ENCODE data around the gene ATAD3A. TPM values are rescaled to one million over a fixed set of nuclear protein-coding genes. Genes with fewer than 3 reads are reported as not detected.

ATAD3A gene
- total and polyA plus RNA-seq, 9 of the 15 experiments (the other 6 are each of a cell fraction or from before 2014, with no cell fraction given): 0.10 to 173 (median 36.7) TPM

DNA sequence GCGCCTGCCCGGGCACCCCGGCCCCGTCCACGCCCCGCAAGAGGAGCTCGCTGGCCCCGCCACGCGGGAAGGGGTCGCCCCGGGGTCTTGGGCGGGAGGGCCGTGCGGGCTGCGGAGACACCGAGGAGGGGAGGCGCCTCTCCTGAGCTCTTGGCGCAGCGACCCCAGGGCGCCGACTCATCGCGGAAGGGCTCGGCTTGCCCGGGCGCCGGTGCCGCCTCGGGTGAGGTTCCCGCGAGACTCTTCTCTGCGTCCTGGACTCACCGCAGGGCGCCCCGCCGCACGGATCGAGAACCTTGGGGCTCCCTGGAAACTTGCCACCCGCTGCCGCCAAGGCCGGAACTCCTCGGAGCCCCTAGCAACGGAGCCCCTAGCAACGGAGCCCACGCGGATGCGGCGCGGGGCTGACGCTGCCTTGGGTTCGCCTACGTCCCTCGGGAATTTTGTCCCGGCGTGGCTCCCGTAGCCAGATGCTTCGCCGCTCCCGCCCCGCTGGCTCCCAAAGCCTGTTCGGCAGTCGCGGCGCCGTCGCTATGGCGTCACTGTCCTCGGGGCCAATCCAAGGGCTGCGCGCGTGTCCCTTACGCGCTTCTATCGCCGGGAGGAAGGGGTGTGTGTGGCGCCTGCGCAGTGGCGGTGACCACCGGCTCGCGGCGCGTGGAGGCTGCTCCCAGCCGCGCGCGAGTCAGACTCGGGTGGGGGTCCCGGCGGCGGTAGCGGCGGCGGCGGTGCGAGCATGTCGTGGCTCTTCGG is at the start of gene ATAD3A (continued):
- TF ChIP-seq, protein P1, sequence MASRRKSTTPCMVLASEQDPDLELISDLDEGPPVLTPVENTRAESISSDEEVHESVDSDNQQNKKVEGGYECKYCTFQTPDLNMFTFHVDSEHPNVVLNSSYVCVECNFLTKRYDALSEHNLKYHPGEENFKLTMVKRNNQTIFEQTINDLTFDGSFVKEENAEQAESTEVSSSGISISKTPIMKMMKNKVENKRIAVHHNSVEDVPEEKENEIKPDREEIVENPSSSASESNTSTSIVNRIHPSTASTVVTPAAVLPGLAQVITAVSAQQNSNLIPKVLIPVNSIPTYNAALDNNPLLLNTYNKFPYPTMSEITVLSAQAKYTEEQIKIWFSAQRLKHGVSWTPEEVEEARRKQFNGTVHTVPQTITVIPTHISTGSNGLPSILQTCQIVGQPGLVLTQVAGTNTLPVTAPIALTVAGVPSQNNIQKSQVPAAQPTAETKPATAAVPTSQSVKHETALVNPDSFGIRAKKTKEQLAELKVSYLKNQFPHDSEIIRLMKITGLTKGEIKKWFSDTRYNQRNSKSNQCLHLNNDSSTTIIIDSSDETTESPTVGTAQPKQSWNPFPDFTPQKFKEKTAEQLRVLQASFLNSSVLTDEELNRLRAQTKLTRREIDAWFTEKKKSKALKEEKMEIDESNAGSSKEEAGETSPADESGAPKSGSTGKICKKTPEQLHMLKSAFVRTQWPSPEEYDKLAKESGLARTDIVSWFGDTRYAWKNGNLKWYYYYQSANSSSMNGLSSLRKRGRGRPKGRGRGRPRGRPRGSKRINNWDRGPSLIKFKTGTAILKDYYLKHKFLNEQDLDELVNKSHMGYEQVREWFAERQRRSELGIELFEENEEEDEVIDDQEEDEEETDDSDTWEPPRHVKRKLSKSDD (conservative IDR thresholded peaks at IDR 0.05; ENCODE audit: low read length): peak; percentile 83
- TF ChIP-seq, protein P2, sequence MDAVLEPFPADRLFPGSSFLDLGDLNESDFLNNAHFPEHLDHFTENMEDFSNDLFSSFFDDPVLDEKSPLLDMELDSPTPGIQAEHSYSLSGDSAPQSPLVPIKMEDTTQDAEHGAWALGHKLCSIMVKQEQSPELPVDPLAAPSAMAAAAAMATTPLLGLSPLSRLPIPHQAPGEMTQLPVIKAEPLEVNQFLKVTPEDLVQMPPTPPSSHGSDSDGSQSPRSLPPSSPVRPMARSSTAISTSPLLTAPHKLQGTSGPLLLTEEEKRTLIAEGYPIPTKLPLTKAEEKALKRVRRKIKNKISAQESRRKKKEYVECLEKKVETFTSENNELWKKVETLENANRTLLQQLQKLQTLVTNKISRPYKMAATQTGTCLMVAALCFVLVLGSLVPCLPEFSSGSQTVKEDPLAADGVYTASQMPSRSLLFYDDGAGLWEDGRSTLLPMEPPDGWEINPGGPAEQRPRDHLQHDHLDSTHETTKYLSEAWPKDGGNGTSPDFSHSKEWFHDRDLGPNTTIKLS (IDR thresholded peaks at IDR 0.05; ENCODE audit: borderline replicate concordance, low read depth): peak; percentile 98
- TF ChIP-seq FOXA3 (CRISPR knock-in tag; conservative IDR thresholded peaks at IDR 0.05 in 1 of 2, IDR thresholded peaks at IDR 0.05 in 1 of 2) (no peak), TCF7 (IDR thresholded peaks at IDR 0.05; ENCODE audit: borderline replicate concordance) (no peak), CREM (IDR thresholded peaks at IDR 0.05; ENCODE audit: low read depth) (peak; percentile 99)
- TF ChIP-seq, protein P3, sequence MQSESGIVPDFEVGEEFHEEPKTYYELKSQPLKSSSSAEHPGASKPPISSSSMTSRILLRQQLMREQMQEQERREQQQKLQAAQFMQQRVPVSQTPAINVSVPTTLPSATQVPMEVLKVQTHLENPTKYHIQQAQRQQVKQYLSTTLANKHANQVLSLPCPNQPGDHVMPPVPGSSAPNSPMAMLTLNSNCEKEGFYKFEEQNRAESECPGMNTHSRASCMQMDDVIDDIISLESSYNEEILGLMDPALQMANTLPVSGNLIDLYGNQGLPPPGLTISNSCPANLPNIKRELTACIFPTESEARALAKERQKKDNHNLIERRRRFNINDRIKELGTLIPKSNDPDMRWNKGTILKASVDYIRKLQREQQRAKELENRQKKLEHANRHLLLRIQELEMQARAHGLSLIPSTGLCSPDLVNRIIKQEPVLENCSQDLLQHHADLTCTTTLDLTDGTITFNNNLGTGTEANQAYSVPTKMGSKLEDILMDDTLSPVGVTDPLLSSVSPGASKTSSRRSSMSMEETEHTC (IDR thresholded peaks at IDR 0.05): no peak
- TF ChIP-seq, protein P4, sequence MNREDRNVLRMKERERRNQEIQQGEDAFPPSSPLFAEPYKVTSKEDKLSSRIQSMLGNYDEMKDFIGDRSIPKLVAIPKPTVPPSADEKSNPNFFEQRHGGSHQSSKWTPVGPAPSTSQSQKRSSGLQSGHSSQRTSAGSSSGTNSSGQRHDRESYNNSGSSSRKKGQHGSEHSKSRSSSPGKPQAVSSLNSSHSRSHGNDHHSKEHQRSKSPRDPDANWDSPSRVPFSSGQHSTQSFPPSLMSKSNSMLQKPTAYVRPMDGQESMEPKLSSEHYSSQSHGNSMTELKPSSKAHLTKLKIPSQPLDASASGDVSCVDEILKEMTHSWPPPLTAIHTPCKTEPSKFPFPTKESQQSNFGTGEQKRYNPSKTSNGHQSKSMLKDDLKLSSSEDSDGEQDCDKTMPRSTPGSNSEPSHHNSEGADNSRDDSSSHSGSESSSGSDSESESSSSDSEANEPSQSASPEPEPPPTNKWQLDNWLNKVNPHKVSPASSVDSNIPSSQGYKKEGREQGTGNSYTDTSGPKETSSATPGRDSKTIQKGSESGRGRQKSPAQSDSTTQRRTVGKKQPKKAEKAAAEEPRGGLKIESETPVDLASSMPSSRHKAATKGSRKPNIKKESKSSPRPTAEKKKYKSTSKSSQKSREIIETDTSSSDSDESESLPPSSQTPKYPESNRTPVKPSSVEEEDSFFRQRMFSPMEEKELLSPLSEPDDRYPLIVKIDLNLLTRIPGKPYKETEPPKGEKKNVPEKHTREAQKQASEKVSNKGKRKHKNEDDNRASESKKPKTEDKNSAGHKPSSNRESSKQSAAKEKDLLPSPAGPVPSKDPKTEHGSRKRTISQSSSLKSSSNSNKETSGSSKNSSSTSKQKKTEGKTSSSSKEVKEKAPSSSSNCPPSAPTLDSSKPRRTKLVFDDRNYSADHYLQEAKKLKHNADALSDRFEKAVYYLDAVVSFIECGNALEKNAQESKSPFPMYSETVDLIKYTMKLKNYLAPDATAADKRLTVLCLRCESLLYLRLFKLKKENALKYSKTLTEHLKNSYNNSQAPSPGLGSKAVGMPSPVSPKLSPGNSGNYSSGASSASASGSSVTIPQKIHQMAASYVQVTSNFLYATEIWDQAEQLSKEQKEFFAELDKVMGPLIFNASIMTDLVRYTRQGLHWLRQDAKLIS (CRISPR knock-in tag; IDR thresholded peaks at IDR 0.05): peak; percentile 93
- TF ChIP-seq, protein P5, sequence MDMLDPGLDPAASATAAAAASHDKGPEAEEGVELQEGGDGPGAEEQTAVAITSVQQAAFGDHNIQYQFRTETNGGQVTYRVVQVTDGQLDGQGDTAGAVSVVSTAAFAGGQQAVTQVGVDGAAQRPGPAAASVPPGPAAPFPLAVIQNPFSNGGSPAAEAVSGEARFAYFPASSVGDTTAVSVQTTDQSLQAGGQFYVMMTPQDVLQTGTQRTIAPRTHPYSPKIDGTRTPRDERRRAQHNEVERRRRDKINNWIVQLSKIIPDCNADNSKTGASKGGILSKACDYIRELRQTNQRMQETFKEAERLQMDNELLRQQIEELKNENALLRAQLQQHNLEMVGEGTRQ (CRISPR knock-in tag; IDR thresholded peaks at IDR 0.05): no peak

All from K562 (cell line).